Skin of body (tissue), 2 donors: ENCODE measurements around the gene IL17C. TPM values are rescaled to one million over a fixed set of nuclear protein-coding genes. Genes with fewer than 3 reads are reported as not detected.

Experiments
- DNase-seq: peaks from one replicate; lab custom pipeline; 2025; lab: John Stamatoyannopoulos, UW
- total RNA-seq: library from RNA; depleted of rRNA; stranded (reverse); fragments of >200 nt; gene quantifications from one replicate; pipeline ENCODE4 v1.2.3, GENCODE V29; 2014

Gene IL17C
- total RNA-seq, 1 donor from 2014 or later: 0.39 TPM

DNA sequence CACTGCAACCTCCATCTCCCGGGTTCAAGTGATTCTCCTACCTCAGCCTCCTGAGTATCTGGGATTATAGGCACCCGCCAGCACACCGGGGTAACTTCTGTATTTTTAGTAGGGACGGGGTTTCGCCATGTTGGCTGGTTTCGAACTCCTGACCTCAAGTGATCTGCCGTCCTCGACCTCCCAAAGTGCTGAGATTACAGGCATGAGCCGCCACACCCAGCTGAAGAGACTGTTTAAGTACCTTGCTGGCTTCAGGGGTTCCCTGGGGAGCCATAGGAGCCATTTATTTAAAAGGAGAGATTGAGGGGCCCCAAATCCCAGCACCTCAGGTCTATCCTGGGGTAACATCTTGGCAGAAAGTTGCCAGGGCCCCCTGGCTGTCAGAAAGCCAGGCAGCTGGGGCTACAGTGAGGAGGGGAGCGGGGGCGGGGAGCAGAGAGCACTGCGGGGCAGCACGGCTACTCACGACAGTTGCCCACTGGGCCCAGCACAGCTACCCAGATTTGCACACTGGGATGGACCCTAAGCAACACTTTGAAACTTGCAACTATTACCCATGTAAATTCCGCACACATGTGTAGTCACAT, 46.3 kb downstream of the IL17C start:
- DNase-seq: no peak

GRCh38 chr16:88685156-88686061, 47.0 kb downstream of the IL17C start:
- no peak for DNase-seq

GRCh38 chr16:88686062-88686438, 47.7 kb downstream of the IL17C start:
- DNase-seq: no peak

- no peak for DNase-seq
These were observed 48.3 kb downstream of the IL17C start, which contains the start of gene SNAI3 for GRCh38 chr16:88686439-88687253. SNAI3 (minus strand) TSS chr16:88686507; CDS start chr16:88686406, 101 bp downstream.

GRCh38 chr16:88687254-88687576, 48.8 kb downstream of the IL17C start:
- DNase-seq: no peak

GRCh38 chr16:88687676-88688012, 49.3 kb downstream of the IL17C start:
- DNase-seq: no peak

DNA sequence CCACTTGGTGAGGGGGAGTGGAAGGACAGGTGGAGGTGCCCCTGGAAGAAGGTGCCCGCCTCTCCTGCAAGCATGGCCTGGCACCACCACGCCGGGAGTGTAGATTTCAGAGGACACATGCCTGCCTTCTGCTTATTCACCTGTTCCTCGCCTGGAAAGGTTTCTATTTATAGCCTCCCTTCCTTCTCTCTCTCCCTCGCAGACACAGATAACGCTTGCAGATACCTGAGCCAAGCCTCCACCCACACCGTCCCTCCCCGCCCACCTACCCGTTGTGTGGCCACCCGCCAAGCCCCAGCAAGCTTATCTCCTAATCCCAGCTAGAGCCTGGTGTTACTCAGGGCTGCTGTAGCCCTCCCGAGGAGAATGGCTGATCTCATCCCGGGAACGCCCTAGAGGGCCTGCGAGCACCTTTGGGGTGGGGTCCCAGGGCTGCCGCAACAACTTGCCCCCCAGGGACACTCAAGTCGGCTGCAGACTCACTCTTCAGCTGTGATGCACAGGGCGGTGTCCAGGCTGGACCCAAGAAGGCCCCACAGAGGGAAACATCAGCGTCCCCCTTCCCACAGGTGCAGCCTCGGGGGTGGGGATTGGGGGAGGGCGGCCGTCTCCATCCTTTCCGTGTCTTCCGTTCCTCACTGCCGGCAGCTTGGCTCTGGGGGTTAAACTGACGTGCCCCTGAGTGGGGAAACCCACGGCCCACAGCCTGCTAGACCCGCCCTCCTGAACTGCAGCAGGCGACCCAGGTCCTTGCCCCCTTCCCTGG, 49.8 kb downstream of the IL17C start:
- DNase-seq: no peak

Other genes starting within 250 kb of the IL17C start
- gene ZFPM1, start 185.3 kb upstream of the IL17C start, total RNA-seq: 0.69 TPM
- 13.6 TPM for gene ZC3H18, start 68.2 kb upstream of the IL17C start, total RNA-seq
- gene CYBA, start 12.5 kb downstream of the IL17C start, total RNA-seq: 77.4 TPM
- 39.9 TPM for gene MVD, start 24.5 kb downstream of the IL17C start, total RNA-seq
- 0.79 TPM for gene SNAI3, start 47.9 kb downstream of the IL17C start, total RNA-seq
- gene RNF166, start 67.8 kb downstream of the IL17C start, total RNA-seq: 9.7 TPM
- 5.5 TPM for gene CTU2, start 67.9 kb downstream of the IL17C start, total RNA-seq
- gene PIEZO1, start 146.6 kb downstream of the IL17C start, total RNA-seq: 84.4 TPM
- gene CDT1, start 165.2 kb downstream of the IL17C start, total RNA-seq: 7.9 TPM
- 31.4 TPM for gene APRT, start 173.4 kb downstream of the IL17C start, total RNA-seq
- gene GALNS, start 218.4 kb downstream of the IL17C start, total RNA-seq: 18.1 TPM
- gene TRAPPC2L, start 218.6 kb downstream of the IL17C start, total RNA-seq: 18.5 TPM
- gene PABPN1L, start 228.1 kb downstream of the IL17C start, total RNA-seq: not detected